GM12865 (cell line): ENCODE data around the gene NETO2.

Experiments used
- DNase-seq: peaks from one replicate; pipeline ENCODE4 v3.0.0; 2010; ENCODE audit warnings: low read depth
- H3K4me3 ChIP-seq: 2 replicates; pipeline ENCODE4 v1.5.1; 2011; ENCODE audit warnings: mild to moderate bottlenecking, low read depth, low read length, control low read depth
- TF ChIP-seq, protein P1 (sequence below): IDR thresholded peaks from 2 replicates; pipeline ENCODE4 v1.5.1; 2011; ENCODE audit warnings: low read length, control low read depth, low read depth, inconsistent platforms; ENCODE audit not compliant: insufficient read depth; ENCODE audit errors: missing control alignments

NETO2 gene

DNA sequence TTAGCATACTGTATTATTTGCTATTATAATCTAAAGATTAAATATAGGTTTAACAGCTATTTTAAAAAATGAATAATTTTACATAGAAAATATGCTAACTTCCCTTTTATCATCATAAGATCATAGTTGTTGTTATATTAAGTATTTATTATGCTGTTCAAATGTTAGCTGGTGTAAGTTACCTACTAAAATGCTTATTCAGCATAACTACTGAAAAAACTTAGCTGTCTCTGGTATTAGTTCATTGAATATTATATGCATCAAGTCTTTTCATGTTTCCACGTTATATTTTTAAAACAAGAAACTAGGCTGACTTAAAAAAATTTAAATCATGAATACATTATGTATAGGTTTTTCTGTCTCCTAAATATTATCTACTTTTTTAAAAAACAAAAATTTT lies 62.6 kb downstream of the NETO2 start:
- TF ChIP-seq, protein P1, sequence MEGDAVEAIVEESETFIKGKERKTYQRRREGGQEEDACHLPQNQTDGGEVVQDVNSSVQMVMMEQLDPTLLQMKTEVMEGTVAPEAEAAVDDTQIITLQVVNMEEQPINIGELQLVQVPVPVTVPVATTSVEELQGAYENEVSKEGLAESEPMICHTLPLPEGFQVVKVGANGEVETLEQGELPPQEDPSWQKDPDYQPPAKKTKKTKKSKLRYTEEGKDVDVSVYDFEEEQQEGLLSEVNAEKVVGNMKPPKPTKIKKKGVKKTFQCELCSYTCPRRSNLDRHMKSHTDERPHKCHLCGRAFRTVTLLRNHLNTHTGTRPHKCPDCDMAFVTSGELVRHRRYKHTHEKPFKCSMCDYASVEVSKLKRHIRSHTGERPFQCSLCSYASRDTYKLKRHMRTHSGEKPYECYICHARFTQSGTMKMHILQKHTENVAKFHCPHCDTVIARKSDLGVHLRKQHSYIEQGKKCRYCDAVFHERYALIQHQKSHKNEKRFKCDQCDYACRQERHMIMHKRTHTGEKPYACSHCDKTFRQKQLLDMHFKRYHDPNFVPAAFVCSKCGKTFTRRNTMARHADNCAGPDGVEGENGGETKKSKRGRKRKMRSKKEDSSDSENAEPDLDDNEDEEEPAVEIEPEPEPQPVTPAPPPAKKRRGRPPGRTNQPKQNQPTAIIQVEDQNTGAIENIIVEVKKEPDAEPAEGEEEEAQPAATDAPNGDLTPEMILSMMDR = no peak
- no peak for DNase-seq

DNA sequence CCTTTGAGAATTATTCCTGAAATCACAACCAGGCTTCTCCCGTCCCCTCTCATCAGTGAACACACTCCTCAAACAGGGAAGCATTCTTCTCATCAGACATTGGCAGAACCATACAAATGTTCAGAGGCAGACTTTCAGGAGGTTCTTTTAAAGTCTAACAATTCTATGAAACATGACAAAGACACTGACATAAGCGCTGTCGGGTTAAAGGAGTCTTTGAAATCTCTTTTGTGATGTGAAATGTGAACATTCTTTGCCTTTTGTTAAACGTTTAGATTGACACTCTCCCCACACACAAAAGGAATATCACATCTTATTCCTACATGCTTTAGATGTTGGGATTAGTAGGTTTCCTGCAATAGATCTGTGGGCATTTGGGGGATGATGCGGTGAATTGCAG lies 63.9 kb downstream of the NETO2 start:
- no peak overlapping the region for H3K4me3 ChIP-seq
- TF ChIP-seq, protein P1 = no peak
- no peak for DNase-seq

More for the DNA sequence above, 62.6 kb downstream of the NETO2 start:
- no peak overlapping the region for H3K4me3 ChIP-seq

DNA sequence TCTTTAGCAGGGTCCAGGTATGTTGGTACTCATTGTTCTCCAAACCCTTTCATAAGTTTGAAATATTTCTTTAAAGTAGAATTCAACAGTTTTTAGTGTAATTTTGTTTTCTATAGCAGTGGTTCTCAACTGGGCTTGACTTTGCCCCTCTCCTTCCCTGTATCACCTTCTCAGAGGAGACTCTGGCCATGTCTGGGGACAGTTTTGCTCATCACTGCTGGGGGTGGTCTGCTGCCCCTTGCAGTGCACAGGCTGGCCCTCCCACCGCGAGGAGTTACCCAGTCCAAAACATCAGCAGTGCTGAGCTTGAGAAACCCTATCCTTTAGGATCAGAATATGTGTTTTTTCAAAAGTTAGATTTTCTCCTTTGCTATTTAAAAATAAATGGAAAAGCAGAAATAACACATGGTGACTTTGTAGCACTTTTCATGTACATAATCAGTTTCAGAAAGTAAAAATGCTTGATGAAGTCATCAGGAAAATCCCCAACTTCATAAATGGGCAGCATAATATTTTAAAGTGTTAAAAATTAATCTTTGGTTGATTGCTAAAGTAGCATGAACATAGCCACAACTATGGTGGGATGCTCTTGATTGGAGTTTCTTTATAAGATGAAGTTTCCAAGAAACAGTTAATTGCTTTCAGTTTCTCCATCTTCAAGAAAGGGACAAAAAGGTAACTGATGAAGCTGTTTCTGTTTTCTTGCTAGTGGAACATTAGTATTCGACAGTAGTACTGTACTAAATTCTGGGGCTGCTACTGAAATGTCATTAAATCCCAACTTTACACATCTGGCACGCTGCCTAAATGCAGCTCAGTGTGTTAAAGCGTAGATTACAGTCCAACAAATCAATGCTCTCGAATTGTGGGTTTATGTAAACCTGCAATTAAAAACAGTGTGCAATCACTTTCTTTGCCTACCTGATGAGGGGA lies 70.3 kb downstream of the NETO2 start:
- TF ChIP-seq, protein P1 = no peak
- H3K4me3 ChIP-seq = no peak overlapping the region
- DNase-seq = no peak

DNA sequence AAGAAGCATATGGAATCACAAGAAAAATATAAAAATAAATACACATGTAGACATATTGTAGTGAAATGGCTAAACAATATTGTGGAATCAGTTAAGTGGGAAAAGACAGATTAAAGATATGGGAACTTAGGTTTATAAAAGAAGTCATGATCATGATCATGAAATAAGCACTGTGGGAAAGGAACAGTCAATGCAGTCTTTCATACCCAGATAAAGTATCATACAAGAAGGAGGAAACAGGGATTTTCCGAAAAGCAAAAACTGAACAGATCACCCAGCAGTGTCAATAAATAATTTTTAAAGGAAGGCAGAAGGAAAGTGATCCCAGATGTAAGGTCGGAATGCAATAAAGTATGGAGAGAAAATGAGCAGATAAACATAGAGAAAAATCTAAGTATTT lies 71.6 kb downstream of the NETO2 start:
- no peak overlapping the region for H3K4me3 ChIP-seq
- TF ChIP-seq, protein P1 = no peak

DNA sequence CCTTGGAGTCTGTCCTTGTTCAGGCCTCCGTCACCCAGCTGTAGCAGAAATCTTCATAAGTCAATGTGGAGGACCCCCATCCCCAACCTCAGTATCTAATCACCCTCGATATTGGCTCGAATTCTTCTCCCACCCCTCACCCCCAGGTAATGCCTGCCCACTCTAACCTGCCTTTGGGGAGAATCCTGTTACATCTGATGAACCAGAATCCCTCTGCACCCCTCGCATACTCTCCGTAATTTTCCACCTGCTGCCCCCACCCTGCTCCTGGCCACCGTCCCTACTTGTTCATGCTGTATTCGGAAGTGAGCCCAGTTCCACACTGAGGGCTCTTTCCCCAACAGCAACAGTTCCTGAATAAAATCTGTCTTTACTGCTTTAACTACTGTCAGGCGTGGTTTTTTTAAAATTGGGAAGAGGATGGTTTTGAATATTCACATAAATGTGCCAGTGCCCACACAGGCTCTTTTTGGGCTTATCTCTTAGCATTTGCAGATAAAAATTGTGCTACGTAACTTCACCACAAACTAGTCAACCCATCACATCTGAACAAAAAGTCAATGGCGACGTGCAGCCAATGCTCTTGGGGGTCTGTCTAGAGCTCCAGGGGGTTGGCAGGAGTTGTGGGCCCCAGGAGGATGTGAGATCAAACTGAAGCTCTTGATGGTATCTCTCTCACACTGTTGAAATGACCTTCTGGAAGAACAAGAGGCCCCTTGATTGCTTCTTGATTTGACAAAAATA lies 73.7 kb downstream of the NETO2 start:
- TF ChIP-seq, protein P1 = no peak
- no peak overlapping the region for H3K4me3 ChIP-seq
- no peak for DNase-seq

More for the DNA sequence above, 71.6 kb downstream of the NETO2 start:
- DNase-seq = no peak

DNA sequence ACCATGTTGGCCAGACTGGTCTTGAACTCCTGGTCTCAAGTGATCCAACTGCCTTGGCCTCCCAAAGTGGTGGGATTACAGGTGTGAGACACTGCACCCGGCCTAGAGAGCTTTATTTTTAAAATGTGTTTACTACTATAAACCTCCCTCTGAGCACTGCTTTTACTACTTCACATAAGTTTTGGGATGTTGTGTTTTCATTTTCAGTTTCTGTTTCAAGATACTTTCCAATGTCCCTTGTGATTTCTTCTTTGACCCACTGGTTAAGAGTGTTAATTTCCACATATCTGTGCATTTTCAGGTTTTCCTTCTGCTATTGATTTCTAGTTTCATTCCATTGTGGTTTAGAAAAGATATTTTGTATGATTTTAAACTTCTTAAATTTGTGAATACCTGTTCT lies 74.4 kb downstream of the NETO2 start:
- no peak for DNase-seq
- no peak overlapping the region for H3K4me3 ChIP-seq
- TF ChIP-seq, protein P1 = no peak
